ENCODE results near the gene FAM131C.

FAM131C gene

GRCh38 chr1:16119504-16119903, 46.1 kb upstream of the FAM131C start:
- DNase-seq (ENCODE audit: low read depth): no peak
- no peak overlapping the region for H3K4me3 ChIP-seq (ENCODE audit: low read depth, low read length)
- TF ChIP-seq, protein P1, sequence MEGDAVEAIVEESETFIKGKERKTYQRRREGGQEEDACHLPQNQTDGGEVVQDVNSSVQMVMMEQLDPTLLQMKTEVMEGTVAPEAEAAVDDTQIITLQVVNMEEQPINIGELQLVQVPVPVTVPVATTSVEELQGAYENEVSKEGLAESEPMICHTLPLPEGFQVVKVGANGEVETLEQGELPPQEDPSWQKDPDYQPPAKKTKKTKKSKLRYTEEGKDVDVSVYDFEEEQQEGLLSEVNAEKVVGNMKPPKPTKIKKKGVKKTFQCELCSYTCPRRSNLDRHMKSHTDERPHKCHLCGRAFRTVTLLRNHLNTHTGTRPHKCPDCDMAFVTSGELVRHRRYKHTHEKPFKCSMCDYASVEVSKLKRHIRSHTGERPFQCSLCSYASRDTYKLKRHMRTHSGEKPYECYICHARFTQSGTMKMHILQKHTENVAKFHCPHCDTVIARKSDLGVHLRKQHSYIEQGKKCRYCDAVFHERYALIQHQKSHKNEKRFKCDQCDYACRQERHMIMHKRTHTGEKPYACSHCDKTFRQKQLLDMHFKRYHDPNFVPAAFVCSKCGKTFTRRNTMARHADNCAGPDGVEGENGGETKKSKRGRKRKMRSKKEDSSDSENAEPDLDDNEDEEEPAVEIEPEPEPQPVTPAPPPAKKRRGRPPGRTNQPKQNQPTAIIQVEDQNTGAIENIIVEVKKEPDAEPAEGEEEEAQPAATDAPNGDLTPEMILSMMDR (IDR thresholded peaks at IDR 0.05; ENCODE audit: control insufficient read depth, extremely low read depth, insufficient read depth): no peak

DNA sequence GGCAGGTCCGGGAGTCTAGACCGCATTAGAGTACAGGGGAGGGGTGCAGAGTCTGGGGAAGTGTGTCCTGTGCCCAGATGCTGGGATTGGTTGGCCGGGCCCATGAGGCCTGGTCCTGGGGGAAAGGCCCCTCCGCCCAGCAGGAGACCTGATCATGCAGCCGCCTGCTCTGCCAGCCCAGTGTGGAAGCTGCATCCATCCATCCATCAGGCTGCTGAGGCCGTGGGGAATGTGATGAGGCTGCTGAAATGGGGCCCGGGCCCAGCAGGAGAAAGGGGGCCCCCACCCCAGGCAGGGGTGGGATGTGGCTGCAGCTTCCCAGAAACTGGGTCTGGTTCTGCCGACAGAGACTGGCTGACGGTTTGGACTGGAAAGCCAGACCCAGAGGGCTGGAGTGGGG, 45.3 kb upstream of the FAM131C start:
- TF ChIP-seq, protein P1 (IDR thresholded peaks at IDR 0.05; ENCODE audit: control insufficient read depth, extremely low read depth, insufficient read depth): no peak
- no peak for DNase-seq (ENCODE audit: low read depth)
- H3K4me3 ChIP-seq (ENCODE audit: low read depth, low read length): no peak overlapping the region

DNA sequence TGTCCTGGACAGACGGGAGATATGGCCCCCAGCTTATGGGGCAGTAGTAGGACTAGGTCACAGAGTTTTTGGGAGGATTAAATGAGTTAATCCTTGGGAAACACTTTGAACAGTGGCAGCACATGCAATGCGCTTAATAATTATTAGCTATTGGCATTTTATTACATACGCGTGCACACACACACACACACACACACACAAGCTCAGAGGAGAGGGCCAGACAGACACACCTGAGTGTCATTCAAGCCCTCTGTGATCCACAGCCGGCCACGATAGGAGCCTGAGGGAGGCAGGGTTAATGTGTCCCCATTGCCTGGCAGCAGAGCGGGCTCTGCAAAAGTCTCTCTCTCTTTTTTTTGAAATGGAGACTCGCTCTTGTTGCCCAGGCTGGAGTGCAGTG, 44.5 kb upstream of the FAM131C start:
- no peak overlapping the region for H3K4me3 ChIP-seq (ENCODE audit: low read depth, low read length)
- no peak for DNase-seq (ENCODE audit: low read depth)
- TF ChIP-seq, protein P1 (IDR thresholded peaks at IDR 0.05; ENCODE audit: control insufficient read depth, extremely low read depth, insufficient read depth): no peak

- TF ChIP-seq, protein P1 (IDR thresholded peaks at IDR 0.05; ENCODE audit: control insufficient read depth, extremely low read depth, insufficient read depth): no peak
- no peak overlapping the region for H3K4me3 ChIP-seq (ENCODE audit: low read depth, low read length)
- no peak for DNase-seq (ENCODE audit: low read depth)
Measured at GRCh38 chr1:16117369-16117768, 43.9 kb upstream of the FAM131C start.

DNA sequence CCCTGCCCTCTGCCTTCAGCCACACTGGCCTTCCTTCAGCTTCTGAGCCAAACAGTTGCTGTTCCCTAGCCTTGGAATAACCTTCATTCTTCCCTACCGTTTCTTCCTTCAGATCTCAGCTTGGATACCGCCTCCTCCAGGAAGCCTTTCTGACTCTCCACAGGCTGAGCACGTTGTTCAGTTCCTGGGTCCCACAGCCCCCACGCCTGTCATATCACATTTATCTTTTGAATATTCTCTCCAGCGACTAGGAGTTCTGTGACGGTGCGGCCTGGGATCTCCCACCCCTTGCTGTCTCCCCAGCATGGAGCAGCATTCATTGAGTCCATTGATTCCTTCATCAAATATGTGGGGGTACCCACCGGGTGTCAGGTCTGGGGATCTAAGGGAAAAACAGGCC, 43.2 kb upstream of the FAM131C start:
- TF ChIP-seq, protein P1 (IDR thresholded peaks at IDR 0.05; ENCODE audit: control insufficient read depth, extremely low read depth, insufficient read depth): no peak
- H3K4me3 ChIP-seq (ENCODE audit: low read depth, low read length): no peak overlapping the region
- no peak for DNase-seq (ENCODE audit: low read depth)

DNA sequence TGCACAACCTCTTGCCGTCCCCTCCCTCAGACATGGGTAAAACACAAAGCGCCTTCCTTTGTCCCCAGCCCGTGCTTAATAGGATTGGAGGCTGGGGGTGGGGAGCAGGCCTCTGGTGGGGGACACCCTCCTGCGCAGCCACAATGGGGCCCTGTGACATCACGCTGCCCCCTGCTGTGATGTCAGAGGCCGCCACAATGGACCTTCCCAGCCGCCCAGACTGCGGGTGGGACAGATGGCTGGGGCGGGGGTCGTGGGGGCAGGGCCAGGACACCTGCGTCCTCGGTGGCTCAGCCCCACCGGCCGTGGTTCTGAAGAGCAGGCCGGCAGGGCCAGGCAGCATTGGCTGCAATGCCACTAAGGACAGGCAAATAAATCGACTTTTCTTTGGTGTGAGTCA, 42.6 kb upstream of the FAM131C start:
- no peak overlapping the region for H3K4me3 ChIP-seq (ENCODE audit: low read depth, low read length)
- DNase-seq (ENCODE audit: low read depth): no peak
- TF ChIP-seq, protein P1 (IDR thresholded peaks at IDR 0.05; ENCODE audit: control insufficient read depth, extremely low read depth, insufficient read depth): no peak

DNA sequence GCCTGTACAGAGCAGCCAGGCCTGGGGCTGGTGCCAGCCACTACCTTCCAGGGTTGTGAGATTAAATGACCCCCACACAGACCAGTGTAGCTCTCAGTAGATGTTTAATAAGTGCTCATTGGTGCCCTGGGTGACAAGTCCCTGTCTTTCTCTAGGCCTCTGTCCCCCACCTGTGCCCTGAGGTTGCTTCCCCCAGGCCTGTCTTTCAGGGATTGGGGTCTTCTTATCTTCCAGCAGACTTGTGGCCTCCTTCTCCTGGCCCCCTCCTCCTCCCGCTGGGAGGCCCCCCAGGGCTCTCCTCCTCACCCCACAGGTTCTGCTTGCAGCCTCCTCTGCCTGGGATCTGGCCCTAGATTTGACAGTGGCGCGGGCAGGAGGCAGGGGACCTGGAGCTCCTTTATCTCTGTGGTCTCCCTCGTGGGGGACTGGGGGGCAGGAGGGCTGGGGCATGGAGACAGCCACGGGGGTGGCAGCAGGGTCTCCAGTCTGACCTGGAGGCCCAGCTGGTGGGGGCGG, 42.1 kb upstream of the FAM131C start:
- H3K4me3 ChIP-seq (ENCODE audit: low read depth, low read length): no peak overlapping the region
- DNase-seq (ENCODE audit: low read depth): no peak
- TF ChIP-seq, protein P1 (IDR thresholded peaks at IDR 0.05; ENCODE audit: control insufficient read depth, extremely low read depth, insufficient read depth): no peak
